ENCODE measurements around the gene KIF3A. TPM values are rescaled to one million over a fixed set of nuclear protein-coding genes. Genes with fewer than 3 reads are reported as not detected.

Gene KIF3A
- total RNA-seq, 1 experiment from 2014 or later, result 15.2 TPM

- TF ChIP-seq EZH2 (IDR thresholded peaks at IDR 0.05; ENCODE audit: low read depth), result no peak
- no peaks in the 10 kb centered on the region for H3K9me2 ChIP-seq (ENCODE audit: insufficient read depth)
- BruUV-seq (replicated peaks), result no TSS peak
- H3K4me3 ChIP-seq, result no peak overlapping the region
- ChIA-PET CTCF (no interaction called here), POLR2A (ENCODE audit: unreplicated experiment) (no interaction called here)
- H3K4me2 ChIP-seq, result no peak overlapping the region
- no peaks in the 10 kb centered on the region for H3K79me2 ChIP-seq (ENCODE audit: low read depth)
- H3K36me3 ChIP-seq (ENCODE audit: low read depth), result no peaks in the 10 kb centered on the region
- no peaks in the 10 kb centered on the region for H3K9me3 ChIP-seq (ENCODE audit: insufficient read depth, low read depth)
- H3K4me1 ChIP-seq (replicated peaks; ENCODE audit: insufficient read depth), result no peaks in the 10 kb centered on the region
- H4K20me1 ChIP-seq (ENCODE audit: insufficient read depth), result no peaks in the 10 kb centered on the region
- H3K27ac ChIP-seq, result no peak overlapping the region
- H3F3A ChIP-seq (ENCODE audit: insufficient read depth, low read depth), result no peaks in the 10 kb centered on the region
- no peak overlapping the region for H2AFZ ChIP-seq
- no peaks in the 10 kb centered on the region for H3K27me3 ChIP-seq (ENCODE audit: insufficient read depth, low read depth)
- no peak for DNase-seq
- intact Hi-C loops (cut with micrococcal nuclease; ENCODE audit: unreplicated experiment), result no loop called here
Measured at GRCh38 chr5:132766020-132766805, 28.9 kb upstream of the KIF3A start.

- Histone ChIP-seq H3K27me3 (ENCODE audit: insufficient read depth, low read depth) (no peaks in the 10 kb centered on the region), H4K20me1 (ENCODE audit: insufficient read depth) (no peaks in the 10 kb centered on the region), H3K36me3 (ENCODE audit: low read depth) (no peaks in the 10 kb centered on the region), H3K9me3 (ENCODE audit: insufficient read depth, low read depth) (no peaks in the 10 kb centered on the region), H3K4me3 (no peak overlapping the region), H3K9me2 (ENCODE audit: insufficient read depth) (no peaks in the 10 kb centered on the region), H3K79me2 (ENCODE audit: low read depth) (no peaks in the 10 kb centered on the region), H3F3A (ENCODE audit: insufficient read depth, low read depth) (no peaks in the 10 kb centered on the region), H2AFZ (no peak overlapping the region), H3K4me1 (replicated peaks; ENCODE audit: insufficient read depth) (no peaks in the 10 kb centered on the region), H3K27ac (no peak overlapping the region), H3K4me2 (no peak overlapping the region)
- ChIA-PET CTCF (interaction anchor here (0.6 kb wide), 1 partner anchor 255 kb away, joined by 9 read pairs; no protein-coding TSS in a partner anchor), POLR2A (ENCODE audit: unreplicated experiment) (no interaction called here)
- DNase-seq, result no peak
- BruUV-seq (replicated peaks), result no TSS peak
- TF ChIP-seq EZH2 (IDR thresholded peaks at IDR 0.05; ENCODE audit: low read depth), result no peak
- TF ChIP-seq CTCF (conservative IDR thresholded peaks at IDR 0.05), result no peak
- intact Hi-C loops (cut with micrococcal nuclease; ENCODE audit: unreplicated experiment), result no loop called here
Measured at GRCh38 chr5:132765311-132766019, 28.1 kb upstream of the KIF3A start.

- DNase-seq, result no peak
- no peaks in the 10 kb centered on the region for H3K9me2 ChIP-seq (ENCODE audit: insufficient read depth)
- H3K4me3 ChIP-seq, result no peak overlapping the region
- no peaks in the 10 kb centered on the region for H3K36me3 ChIP-seq (ENCODE audit: low read depth)
- intact Hi-C loops (cut with micrococcal nuclease; ENCODE audit: unreplicated experiment), result no loop called here
- TF ChIP-seq EZH2 (IDR thresholded peaks at IDR 0.05; ENCODE audit: low read depth), result no peak
- no peak for TF ChIP-seq CTCF (conservative IDR thresholded peaks at IDR 0.05)
- H3K79me2 ChIP-seq (ENCODE audit: low read depth), result no peaks in the 10 kb centered on the region
- H3K27ac ChIP-seq, result no peak overlapping the region
- H4K20me1 ChIP-seq (ENCODE audit: insufficient read depth), result no peaks in the 10 kb centered on the region
- no peaks in the 10 kb centered on the region for H3K9me3 ChIP-seq (ENCODE audit: insufficient read depth, low read depth)
- no peaks in the 10 kb centered on the region for H3K27me3 ChIP-seq (ENCODE audit: insufficient read depth, low read depth)
- H2AFZ ChIP-seq, result no peak overlapping the region
- H3F3A ChIP-seq (ENCODE audit: insufficient read depth, low read depth), result no peaks in the 10 kb centered on the region
- no peak overlapping the region for H3K4me2 ChIP-seq
- no peaks in the 10 kb centered on the region for H3K4me1 ChIP-seq (replicated peaks; ENCODE audit: insufficient read depth)
- ChIA-PET CTCF (no interaction called here), POLR2A (ENCODE audit: unreplicated experiment) (no interaction called here)
- no TSS peak for BruUV-seq (replicated peaks)
Measured at GRCh38 chr5:132764671-132765238, 27.4 kb upstream of the KIF3A start.

Measured in PC-9 (cell line).